HG03045 (cell line): Measurements from ENCODE around the gene FHDC1.

Experiments used
- ATAC-seq: cut with Tn5 transposase; IDR thresholded peaks from one replicate; pipeline ENCODE4 v1.9.1; 2021; ENCODE audit warnings: mild to moderate bottlenecking, moderate library complexity; ENCODE audit not compliant: unreplicated experiment

The FHDC1 gene

GRCh38 chr4:152957437-152958171 lies 21.5 kb downstream of the FHDC1 start:
- ATAC-seq = no peak

- no peak for ATAC-seq
These were observed 23.0 kb downstream of the FHDC1 start for GRCh38 chr4:152959080-152959479.

GRCh38 chr4:152960082-152960481 lies 24.0 kb downstream of the FHDC1 start:
- no peak for ATAC-seq

GRCh38 chr4:152961014-152961772 lies 25.1 kb downstream of the FHDC1 start:
- no peak for ATAC-seq

- ATAC-seq = no peak
These were observed 25.6 kb downstream of the FHDC1 start for GRCh38 chr4:152961773-152962115.

- no peak for ATAC-seq
These were observed 26.0 kb downstream of the FHDC1 start for GRCh38 chr4:152962150-152962549.

GRCh38 chr4:152964335-152964734 lies 28.2 kb downstream of the FHDC1 start:
- no peak for ATAC-seq

GRCh38 chr4:152965611-152966010 lies 29.5 kb downstream of the FHDC1 start:
- ATAC-seq = no peak

- no peak for ATAC-seq
These were observed 31.8 kb downstream of the FHDC1 start for GRCh38 chr4:152967907-152968306.

GRCh38 chr4:152968806-152969394 lies 32.8 kb downstream of the FHDC1 start:
- no peak for ATAC-seq

GRCh38 chr4:152970102-152970820 lies 34.1 kb downstream of the FHDC1 start:
- ATAC-seq = no peak

- no peak for ATAC-seq
These were observed 34.9 kb downstream of the FHDC1 start for GRCh38 chr4:152971053-152971452.

GRCh38 chr4:152972821-152973628 lies 36.9 kb downstream of the FHDC1 start:
- ATAC-seq = no peak

- ATAC-seq = no peak
These were observed 37.7 kb downstream of the FHDC1 start for GRCh38 chr4:152973629-152974467.

- no peak for ATAC-seq
These were observed 38.6 kb downstream of the FHDC1 start for GRCh38 chr4:152974468-152975379.

GRCh38 chr4:152975380-152976211 lies 39.5 kb downstream of the FHDC1 start:
- ATAC-seq = no peak

GRCh38 chr4:152976212-152976761 lies 40.2 kb downstream of the FHDC1 start:
- no peak for ATAC-seq
